HG03558 (cell line): ENCODE results near the gene IL32.
A peak's percentile ranks its signal among the peaks of the same experiment; 100 is the strongest.

Experiments
- ATAC-seq: cut with Tn5 transposase; IDR thresholded peaks from one replicate; pipeline ENCODE4 v1.9.1; 2021; ENCODE audit warnings: moderate number of reproducible peaks; ENCODE audit not compliant: unreplicated experiment; ENCODE audit errors: extremely low read depth

The IL32 gene, protein sequence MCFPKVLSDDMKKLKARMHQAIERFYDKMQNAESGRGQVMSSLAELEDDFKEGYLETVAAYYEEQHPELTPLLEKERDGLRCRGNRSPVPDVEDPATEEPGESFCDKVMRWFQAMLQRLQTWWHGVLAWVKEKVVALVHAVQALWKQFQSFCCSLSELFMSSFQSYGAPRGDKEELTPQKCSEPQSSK

DNA sequence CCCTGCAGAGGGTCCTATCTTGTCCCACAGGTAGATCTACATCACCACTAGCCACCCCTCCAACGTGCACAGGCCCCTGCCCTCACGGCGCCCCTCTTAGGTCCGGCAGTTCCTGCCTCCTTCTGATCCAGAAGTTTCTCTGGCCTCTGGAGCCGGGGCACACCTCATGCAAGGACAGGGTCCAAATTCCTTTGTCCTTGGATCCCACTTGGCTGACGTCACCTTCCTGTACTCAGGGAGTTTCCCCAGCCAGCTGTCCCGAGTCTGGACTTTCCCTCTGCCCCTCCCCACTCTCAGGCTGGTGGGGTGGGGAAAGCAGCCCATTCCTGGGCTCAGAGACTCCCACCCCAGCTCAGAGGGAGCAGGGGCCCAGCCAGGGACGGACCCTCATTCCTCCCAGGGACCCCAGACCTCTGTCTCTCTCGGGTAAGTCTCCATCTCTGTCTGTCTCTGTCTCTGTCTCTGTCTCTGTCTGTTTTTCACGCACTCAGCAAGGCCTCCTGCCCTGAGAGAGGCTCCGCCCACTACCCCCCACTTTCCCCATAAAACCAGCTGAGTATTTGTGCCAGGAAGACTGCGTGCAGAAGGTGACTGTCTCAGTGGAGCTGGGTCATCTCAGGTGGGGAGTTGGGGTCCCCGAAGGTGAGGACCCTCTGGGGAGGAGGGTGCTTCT lies at the start of gene IL32:
TSS of gene IL32 (plus strand) at position 572 of the 673 bp plus-strand sequence. CDS start 172 bp downstream, outside the sequence.
- ATAC-seq = no peak

DNA sequence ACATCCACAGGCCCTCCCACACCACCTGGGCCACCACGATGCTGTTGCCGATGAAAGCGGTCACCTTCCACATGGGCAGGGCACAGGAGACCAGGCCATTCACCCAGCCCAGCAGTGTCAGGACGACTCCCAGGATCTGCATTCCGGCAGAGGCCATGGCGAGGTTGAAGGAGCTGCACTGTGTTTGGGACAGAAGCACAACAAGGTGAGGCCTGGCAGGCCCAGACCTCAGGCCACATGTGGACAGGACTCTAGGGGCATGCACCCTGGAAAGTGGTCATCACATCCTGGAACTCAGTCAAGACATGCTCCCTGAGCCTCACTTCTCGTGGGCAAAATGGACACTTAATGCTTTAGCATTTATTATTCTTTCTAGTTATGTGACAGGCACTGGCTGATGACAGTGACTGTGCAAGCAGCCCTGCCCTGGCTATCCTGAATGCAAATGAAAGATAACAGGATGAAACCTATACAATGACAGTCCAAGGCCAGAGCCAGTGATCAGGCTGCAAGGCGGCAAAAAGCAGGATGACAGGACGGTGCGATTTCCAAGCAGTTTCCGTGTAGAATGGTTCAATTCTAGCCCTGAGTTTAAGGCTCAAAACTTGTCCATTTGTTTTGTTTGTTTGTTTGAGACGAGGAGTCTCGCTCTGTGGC lies 49.4 kb upstream of the IL32 start:
- no peak for ATAC-seq

DNA sequence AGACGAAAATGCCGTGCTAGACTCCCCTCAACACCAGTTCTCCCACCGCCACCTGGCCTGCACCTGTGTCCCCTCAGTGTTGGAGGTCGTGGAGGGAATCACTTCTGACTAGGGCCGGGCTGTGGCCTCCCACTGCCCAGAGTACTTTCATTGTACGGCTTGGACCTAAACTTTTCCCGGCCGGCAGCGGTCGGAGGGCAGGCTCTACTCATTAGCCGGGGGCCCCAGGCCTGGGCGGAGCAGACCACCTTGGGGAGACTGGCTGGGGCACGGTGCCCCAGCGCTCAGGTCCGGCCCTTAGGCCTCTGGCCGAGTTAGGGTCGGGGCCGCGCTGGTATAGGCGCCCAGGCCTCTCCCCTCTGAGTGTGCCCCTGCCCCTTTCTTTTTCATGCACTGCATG lies 48.1 kb upstream of the IL32 start:
- no peak for ATAC-seq

DNA sequence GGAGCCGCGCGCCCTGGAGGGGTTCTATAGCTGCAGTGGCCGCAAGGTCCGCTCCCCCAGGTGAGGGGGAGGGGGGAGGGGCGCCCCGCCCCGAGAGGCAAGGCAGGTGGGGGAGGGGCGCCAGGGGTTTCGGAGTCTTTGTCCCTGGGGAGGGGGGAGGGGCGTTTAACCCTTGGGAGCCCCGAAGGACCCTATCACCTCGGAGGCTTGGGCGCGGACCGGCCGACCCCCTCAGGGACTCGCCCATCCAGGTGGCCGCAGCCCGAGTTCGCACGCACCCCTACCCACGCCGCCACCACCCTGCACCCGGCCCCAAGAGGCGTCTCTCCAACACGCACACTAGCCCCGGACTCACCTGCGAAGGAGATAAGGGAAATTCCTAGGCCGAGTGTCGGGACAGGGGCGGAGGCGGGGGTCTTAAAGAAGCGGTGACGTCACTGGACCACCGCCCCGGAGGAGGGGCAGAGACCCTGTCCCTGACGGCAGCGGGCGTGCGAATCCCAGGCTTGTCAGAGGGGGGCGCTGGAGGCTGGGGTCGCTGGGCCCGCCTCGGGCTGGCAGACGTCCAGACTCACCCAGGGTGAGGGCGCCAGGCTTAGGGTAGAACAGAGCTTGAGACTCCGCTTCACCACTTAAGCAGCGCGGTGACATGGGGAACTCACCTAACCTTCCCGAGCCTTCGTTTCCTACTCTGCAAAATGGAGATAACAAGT lies 47.5 kb upstream of the IL32 start, which contains the start of gene CLDN6:
TSS of gene CLDN6 (minus strand) at position 390 of the 713 bp plus-strand sequence. CDS start 2,162 bp downstream, outside the sequence.
- ATAC-seq = no peak

DNA sequence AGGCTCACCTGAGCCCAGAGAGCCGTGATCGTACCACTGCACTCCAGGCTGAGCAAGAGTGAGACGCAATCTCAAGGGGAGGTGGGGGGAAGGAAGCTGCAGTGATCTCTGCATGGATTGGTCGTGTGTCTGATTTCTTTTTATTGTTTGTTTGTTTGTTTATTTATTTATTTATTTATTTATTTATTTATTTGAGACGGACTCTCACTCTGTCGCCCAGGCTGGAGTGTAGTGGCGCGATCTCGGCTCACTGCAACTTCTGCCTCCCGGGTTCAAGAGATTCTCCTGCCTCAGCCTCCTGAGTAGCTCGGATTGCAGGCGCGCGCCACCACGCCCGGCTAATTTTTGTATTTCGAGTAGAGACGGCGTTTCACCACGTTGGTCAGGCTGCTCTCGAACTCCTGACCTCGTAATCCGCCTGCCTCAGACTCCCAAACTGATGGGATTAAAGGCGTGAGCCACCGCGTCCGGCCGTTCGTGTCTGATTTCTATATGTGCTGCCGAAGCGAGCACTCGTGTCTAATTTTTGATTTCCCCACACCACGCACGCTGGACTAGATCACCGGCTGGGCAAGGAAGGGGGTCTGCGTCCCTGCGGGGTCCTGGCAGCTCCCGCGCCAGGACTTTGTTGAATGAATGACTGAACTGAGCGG lies 45.7 kb upstream of the IL32 start:
- no peak for ATAC-seq

DNA sequence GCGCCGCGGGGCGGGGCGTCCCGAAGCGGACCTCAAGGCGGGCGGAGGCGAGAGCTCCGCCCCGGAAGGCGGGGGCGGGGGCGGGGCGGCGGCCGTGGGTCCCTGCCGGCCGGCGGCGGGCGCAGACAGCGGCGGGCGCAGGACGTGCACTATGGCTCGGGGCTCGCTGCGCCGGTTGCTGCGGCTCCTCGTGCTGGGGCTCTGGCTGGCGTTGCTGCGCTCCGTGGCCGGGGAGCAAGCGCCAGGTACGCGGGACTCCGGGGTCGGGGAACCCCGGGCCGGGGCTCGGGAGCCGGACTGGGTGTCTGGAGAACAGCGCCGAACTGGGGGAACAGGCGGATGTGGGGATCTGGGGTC lies 45.2 kb upstream of the IL32 start, which contains the start of gene TNFRSF12A:
TSS of gene TNFRSF12A (plus strand) at position 122 of the 357 bp plus-strand sequence. CDS start at position 152, 30 bp downstream.
- ATAC-seq = no peak

DNA sequence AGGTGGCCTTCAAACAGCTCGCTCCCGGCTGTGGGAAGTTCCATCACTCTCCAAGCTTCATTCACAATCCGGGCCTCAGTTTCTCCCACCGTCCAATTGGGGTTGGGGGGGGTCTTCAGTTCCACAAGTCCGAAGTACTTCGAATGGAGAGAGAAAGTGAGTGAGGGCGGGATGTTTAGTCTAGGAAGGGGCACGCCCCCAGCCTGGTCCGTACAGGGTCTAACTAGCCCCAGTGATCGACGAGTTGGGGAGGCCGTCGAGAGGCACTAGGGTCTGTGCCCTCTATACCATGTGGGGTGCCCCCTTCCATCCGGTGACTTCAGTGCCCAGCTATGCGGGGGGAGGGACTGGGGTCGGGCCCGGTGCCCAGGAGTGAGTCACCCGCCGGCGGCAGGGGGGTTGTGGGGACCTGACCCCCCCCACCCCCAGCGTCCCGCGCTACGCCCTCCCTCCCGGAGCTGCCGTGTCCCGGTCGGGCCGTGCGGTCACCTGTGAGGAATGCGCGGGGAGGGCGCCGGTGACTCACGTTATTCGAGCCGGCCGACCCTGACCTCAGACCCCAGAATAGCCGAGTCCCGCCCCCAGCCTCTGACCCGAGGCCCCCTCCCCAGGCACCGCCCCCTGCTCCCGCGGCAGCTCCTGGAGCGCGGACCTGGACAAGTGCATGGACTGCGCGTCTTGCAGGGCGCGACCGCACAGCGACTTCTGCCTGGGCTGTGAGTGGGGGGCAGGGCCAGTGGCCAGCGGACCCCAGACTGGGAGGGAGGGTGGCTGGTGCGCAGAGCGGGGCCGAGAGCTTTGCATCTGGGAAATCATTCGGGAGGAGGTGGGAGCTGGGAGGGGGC lies 44.6 kb upstream of the IL32 start:
- no peak for ATAC-seq

DNA sequence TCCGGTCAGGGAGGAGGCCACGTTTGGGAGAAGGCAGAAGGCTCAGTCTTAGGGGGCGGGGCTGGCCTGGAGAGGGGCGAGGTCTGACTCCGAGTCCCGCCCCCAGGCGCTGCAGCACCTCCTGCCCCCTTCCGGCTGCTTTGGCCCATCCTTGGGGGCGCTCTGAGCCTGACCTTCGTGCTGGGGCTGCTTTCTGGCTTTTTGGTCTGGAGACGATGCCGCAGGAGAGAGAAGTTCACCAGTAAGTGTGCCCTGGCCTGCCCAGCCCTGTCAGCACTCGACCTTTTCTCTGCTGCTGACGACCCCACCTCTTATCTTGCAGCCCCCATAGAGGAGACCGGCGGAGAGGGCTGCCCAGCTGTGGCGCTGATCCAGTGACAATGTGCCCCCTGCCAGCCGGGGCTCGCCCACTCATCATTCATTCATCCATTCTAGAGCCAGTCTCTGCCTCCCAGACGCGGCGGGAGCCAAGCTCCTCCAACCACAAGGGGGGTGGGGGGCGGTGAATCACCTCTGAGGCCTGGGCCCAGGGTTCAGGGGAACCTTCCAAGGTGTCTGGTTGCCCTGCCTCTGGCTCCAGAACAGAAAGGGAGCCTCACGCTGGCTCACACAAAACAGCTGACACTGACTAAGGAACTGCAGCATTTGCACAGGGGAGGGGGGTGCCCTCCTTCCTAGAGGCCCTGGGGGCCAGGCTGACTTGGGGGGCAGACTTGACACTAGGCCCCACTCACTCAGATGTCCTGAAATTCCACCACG lies 43.8 kb upstream of the IL32 start:
- no peak for ATAC-seq

DNA sequence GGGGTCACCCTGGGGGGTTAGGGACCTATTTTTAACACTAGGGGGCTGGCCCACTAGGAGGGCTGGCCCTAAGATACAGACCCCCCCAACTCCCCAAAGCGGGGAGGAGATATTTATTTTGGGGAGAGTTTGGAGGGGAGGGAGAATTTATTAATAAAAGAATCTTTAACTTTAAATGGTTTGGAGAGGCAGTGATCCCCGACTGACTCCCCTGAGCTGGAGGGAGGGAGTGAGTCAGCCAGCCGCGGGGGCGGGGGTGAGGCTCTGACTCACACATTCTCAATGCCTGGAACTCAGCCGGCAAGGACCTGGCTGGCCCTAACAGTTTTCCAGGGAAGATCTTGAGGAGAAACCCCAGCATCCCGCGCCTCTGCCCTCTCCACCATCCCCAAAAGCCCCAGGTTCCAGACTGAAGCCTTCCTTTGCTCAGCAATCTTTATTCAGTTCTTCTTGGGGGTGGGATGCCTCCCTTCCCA lies 43.2 kb upstream of the IL32 start:
- ATAC-seq = no peak

DNA sequence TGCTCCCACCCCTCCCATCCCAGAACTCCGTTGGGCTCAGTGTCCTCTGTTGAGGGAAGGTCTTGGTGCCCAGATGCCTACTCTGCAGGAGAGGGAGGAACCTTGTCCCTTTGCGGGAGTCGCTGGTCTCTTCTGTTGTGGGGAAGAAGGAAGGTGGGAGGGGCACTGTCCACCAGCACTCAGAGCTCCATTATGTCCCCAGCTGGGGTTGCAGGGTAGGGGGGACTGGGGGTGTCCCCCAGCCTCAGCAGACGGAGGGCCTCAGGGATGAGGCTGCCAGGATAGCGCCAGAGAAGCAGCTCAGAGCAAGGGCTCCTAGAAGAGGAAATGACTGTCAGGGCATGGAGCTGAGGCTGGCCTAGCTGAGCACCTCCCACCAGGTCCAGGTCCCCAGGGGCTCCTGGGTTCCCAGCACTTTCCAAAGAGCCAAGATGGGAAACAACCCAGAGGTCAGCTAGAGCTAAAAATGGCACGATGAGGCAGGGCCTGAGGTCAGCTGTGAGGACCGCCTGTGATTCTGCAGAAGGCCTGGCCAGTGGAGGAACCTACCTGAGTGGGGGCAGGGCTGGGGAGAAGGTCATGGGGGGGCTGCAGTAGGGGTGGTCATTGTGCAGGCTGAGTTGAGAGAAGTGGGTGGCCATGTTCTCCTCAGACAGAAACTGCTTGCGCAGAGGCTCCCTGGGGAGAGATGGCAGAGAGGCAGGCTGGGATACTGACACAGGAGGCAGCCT lies 42.6 kb upstream of the IL32 start:
- ATAC-seq = no peak

DNA sequence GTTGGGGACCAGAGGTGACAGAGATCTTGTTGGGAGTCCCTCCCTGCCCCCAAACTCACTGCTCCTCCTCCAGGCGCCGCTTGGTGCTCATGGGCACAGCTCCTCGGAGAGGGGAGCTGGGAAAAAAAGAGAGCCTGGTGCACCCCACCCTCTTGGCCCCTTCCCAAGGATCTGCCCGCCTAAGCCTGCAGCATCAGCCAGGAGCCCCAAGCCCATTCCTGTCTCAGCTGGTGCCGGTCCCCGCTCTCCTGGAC lies 42.1 kb upstream of the IL32 start:
- ATAC-seq = no peak

DNA sequence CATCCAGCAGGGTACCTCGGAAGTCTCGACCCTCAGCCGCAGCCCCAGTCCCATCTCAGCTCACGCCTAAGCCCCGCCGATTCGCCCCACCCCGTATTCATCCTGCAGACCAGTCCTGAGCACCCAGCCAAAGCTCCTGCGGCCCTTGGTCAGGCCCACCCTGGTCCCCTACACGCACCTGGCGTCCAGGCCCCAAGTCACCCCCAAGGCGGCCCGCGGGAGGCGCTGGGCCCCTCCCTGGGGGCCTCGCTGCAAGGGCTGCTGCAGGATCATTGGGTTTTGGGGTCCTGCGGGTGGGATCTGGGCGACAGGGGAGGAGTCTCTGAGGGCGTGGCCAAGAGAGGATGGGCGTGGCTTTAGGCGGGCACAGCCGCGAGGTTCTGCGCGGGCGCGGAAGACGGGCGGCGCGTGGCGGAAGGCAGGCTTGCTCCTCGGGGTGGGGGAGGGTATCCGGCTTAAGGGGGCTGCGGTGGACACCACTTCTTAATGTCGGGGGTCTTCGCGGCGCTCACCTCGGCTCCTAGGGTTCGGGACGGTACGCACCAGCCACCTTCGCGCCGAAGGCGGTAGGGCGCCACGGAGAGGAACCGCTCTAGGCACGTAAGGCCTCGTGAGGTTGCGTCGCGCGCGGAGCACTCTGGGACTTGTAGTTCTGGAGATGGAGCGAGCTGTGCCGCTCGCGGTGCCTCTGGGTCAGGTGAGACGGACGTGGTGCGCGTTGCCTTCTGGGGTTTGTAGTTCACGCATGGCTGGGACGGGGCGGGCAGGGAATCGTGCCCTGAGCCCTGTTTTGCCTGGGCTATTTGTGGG lies 41.6 kb upstream of the IL32 start, which contains the start of the genes HCFC1R1 and THOC6:
TSS of gene HCFC1R1 (minus strand) at position 274 of the 810 bp plus-strand sequence. CDS start at position 273, 1 bp downstream.
TSS of gene THOC6 (plus strand) at position 367 of the 810 bp plus-strand sequence. CDS start at position 659, 292 bp downstream.
- peak; percentile 47 for ATAC-seq

DNA sequence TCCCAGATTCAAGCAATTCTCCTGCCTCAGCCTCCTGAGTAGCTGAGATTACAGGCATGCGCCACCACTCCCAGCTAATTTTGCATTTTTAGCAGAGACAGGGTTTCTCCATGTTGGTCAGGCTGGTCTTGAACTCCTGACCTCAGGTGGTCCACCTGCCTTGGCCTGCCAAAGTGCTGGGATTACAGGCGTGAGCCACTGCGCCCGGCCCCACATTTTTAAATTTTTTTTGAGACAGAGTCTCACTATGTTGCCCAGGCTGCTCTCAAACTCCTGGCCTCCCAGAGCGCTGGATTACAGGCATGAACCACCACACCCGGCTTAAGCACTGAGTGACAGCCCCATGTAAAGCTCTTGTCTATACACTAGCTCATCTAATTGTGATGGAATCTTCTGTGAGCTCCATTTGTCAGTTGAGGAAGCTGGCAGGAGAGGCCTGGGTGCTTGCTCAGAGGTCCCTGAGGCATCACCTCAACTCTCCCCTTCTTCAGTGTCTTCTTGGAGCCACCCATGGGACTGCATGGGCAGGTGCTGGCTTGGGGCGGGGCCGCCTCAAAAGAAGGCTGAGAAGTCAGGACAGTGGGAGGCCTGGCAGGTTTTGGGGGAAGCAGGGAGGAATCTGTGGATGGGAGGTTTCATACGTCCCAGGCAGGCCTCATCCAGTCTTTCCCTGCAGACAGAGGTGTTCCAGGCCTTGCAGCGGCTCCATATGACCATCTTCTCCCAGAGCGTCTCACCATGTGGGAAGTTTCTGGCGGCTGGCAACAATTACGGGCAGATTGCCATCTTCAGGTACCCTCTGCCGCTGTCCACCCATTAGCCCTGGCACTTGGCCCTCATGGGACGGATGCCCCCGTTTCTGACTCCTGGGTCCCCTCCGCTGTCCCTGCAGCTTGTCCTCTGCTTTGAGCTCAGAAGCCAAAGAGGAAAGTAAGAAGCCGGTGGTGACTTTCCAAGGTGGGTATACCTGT lies 40.1 kb upstream of the IL32 start:
- no peak for ATAC-seq

DNA sequence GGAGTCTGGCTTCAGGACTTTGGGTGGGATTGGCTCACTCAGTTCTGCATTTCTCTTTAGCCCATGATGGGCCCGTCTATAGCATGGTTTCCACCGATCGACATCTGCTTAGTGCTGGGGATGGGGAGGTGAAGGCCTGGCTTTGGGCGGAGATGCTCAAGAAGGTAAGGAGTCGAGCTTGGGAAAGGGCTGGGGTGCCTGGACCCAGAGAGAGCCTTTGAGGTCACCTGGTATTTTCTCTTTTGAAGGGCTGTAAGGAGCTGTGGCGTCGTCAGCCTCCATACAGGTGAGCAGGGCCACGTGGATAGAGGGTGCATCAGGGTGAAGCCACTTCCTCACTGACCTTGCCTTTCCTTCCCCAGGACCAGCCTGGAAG lies 39.4 kb upstream of the IL32 start:
- no peak for ATAC-seq

DNA sequence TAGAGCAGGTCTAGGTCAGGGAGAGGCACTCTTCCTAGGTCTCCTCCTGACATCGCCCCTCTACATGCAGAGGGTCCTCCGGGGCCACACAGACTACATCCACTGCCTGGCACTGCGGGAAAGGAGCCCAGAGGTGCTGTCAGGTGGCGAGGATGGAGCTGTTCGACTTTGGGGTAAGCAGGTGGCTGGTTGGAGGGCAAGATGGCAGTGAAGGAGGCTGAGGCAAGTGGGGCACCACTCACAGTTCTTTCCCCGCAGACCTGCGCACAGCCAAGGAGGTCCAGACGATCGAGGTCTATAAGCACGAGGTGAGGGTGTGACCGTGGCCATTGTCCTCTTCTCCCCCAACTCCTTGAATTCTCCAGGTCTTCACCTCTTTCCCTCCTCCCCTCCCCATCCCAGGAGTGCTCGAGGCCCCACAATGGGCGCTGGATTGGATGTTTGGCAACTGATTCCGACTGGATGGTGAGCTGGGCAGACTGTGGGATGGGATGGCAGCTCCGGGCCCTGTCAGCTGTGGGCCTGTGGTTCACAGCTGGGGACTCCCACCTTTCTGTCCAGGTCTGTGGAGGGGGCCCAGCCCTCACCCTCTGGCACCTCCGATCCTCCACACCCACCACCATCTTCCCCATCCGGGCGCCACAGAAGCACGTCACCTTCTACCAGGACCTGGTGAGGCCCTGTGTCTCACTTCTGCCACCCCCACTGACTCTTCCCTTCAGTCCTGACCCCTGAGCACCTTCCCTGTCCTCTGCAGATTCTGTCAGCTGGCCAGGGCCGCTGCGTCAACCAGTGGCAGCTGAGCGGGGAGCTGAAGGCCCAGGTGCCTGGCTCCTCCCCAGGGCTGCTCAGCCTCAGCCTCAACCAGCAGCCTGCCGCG lies 38.6 kb upstream of the IL32 start:
- ATAC-seq = no peak
